GM18907 (cell line): ENCODE data around the gene TRPM3.

Source experiments
- ATAC-seq: cut with Tn5 transposase; IDR thresholded peaks from one replicate; pipeline ENCODE4 v1.9.1; 2021; ENCODE audit warnings: mild to moderate bottlenecking, moderate library complexity; ENCODE audit not compliant: unreplicated experiment

TRPM3 gene

DNA sequence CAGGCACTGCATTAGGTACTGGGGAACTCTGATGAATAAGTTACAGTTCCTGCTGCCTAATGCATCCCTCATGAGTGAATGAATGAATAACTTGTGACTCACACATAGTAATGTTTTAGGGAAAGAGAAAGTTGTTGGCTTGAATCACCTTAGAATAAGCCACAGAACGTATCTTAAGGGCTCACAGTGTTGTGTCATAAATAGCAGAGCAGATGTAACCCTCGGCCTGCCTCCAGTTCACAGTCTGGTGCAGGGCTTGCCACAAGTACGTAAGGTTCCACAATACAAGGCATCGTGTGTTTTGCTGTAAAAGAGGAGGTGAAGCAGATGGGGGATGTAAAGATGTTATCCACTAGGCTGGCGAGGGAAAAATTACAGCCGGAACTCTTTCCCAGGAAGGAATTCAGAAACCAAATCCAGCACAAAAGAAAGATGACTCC, 218.7 kb downstream of the TRPM3 start:
- ATAC-seq: peak; percentile 94

DNA sequence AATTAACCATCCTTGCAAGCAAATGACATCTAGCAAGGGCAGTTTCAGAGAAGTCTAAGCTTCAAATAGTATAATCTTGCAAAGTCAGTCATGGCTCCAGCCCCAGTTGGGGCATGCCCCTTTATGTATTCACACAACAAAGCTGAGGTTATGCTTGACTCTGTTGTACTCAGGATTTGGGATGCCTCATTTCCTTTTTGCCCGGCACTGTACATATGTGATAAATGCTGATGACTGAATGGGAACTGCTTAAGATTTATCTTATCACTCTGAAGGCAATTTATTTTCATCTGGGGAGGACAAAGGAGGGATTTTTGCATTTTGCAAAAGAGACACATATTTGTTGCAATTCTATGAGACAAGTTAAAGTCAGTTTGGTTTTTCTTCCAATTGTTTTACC, 219.2 kb downstream of the TRPM3 start:
- ATAC-seq: no peak

DNA sequence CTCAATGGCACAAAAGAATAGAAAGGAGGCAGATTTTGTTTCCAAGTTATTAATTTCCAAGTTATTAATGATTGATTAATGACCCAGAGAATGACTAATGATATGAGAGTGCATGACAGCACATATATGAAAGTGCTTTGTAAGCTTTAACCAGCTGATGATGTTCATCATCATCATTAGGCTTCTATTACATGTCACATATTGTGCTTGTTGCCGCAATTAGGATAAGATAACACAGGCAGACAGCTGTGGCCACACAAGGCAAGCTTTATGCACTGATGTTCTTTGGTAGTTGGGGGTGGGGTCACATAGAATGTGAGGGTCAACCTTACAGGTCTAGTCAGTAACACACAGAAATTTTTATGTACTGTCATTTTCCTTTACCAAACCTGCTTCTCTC, 219.7 kb downstream of the TRPM3 start:
- no peak for ATAC-seq

DNA sequence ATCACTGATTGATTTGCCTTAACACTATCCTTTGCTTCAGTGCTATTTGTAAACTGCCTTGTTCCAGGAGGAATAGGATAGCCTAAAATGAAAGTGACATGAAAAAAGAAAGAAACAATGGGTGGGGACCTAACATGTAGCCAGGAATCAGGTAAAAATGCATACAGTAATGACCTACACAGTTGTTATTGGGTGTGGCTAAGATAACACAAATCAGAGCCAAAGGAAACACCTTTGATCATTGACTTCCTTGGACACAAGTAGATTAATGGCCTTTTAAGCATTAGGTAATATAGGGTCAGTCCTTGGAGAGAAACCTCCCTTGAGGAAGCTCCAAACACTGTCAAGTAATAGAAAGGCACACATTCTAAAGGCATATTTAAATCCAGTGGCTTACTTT, 220.4 kb downstream of the TRPM3 start:
- ATAC-seq: no peak

DNA sequence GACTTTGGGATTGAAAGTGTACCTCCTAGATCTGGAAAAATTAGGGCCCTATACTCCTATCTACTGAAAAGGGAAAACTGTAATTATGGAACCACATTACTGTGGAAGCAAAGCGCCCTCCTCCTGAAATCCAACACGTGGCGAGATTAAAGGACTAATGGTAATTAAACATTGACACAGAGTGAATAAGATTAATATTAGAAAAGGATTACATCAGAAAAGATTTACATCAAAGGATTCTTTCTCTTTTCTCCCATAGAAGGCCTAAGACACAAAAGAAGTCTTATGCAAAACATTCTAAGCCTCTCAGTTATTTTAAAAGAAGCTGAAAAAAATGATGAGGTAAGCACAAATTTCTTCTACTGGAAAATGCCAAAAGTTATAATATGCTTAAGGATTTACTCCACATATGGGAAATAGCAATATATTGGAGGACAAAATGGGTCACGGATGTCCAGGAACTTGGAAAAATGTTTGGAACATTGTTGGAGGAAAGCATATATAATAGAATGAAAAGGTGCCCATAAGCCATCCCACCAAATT, 227.8 kb downstream of the TRPM3 start:
- no peak for ATAC-seq

DNA sequence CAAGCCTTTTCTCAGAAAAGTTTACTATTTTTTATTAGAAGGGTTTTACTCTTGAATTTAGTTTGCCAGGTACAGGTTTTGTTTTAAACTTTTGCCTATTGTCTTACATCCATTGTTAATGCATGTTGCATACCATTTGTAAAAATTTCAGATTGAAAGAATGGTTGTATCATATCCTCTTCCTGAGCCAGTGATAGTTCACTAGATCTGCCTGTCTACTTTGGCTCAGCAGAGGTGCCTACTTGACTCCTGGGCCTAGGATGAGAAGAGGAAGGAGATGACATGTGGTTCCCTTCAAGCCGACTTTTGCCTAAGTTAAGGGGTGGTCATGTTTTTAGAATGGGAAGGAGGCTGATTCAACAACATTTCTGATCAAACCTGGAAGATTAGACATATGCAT, 232.9 kb downstream of the TRPM3 start:
- no peak for ATAC-seq

DNA sequence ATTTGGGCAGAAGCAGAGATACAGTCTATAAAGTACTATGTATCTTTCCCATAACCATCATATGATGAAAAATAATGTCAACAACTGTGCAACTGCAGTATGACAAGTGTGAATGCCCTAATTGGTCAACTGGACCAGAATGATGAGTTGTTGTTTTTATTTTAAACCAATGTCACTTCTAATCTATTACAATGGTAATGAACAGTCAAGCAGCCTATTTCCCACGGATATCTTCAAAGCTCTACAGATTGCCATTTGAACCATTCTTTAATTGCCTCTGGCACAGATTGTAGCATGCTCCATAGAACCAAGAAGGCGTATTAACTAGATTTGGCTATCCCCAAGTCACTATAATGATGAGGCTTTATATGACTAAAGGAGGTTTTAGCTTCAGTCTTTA, 233.6 kb downstream of the TRPM3 start:
- no peak for ATAC-seq

DNA sequence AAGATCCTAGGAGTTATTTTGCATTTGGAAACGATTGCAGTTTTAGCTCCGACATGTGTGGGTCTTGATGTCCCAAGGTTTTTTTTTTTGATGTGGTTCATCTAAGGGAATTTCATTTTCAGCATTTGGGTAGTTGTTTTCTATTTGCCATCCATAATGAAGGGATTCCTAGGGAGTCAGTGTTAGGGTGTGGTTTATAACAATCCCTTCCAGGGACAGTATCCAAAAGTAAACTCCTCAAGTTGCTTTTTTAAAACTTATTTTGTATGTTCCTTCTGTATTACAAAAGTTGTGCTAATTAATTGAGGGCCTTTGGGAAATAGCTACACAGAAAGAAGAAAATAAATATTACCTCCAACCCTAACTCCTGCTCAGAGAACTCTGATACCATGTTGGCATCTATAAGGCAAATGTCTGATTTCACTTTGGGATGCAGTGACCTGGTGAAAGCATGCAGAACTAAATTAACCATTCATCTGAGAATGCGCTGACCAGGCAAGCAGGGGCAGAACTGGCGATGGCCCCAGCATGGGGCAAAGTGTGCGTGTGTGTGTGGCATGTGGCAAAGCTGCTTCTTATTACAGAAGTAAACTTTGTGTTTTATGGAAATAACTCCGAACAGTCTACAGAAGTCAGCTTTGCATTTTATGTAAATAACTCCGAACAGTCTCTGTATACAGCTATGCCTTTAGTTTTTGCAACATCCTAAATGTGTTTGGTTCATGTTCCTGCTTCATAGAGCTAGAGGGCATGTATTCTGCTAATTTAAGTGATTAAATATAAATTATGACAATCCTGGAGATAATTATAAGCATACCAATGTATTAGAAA, 237.2 kb downstream of the TRPM3 start:
- no peak for ATAC-seq

DNA sequence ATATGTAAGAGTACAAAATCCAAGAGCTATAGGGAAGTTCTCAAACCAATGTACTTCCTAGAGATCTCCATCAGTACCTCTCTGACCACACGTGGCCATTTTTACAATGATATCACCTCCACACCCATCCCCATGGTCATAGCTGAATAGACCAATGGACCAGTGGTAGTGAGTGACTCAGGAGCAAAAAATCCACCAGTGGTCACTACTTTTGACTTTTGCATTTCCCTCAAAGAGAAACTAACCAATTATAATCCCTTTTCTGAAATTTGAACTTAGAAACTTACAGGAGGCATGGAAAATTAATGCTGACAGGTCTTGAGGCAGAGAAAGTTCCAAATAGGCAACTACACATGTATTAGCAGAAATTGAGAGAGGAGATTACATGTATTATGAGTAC, 238.4 kb downstream of the TRPM3 start:
- ATAC-seq: no peak

DNA sequence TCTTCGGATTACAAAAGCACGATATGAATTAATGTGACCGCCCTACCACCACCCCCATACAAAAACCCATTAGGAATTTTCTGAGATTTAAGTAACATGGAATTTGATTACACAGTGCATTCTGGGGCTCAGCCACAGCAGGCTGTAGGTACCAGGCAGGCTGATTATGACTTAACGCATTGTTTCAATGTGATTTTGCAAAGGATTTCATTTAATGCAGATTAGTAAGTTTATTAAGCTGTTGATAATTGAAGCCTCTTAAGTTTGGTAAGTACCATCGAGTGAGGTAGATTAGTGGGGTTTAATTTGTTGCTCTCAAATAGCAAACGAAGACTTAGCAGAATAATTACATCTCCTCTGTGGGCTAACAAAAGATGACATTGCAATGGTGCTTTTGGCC, 240.1 kb downstream of the TRPM3 start:
- ATAC-seq: no peak

DNA sequence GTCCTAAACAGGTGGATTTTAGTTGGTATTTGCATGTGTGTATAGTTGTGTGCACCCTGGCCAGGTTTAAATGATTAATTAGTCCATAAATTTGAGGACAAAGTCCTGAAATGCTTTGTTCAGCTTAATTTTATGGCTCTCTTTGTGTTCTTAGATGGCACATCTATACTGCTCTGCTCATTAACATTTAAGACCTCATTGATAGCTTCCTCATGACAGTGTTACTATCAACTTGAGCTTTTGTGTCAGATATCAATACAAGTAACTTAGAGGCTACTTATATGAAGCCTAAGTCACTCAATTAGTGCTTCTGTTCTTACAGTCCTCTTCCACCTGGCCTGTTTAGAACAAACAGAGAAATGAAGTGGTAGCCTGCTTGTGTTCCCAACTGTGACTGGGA, 240.9 kb downstream of the TRPM3 start:
- ATAC-seq: no peak

DNA sequence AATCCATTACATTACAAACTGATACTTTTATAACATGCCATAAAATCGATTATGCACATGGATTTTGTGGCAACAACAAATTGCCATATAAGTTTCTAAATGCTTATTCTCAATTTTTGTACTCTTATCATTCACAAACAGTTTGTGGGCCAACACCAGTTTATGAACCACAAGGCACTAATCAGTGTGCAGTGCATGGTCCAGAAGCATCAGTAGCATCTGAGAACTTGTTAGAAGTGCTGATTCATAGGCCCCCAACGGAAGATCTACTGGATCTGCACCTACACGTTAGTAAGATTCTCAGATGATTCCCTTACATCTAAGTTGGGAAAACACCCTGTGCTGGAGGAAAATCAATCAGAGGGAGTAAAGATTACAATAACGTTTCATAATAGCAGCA, 242.8 kb downstream of the TRPM3 start:
- ATAC-seq: no peak

DNA sequence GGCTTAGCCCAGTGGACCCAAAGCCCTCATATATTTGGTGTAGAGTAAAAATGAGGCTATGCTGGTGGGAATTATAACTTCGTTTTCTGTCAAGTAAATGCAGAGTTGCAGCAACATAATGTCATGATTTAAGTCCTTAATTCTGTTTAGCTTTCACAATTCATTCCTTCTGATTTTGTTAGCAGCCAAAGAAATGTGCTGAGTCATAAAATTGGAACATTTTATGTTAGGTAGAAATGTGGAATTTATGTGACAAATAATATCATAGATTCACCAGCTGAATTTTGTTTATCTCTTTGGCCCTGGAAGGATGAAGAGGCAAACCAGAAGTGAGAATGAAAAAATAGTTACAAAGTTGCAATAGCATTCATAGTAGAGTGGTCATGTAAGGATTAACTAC, 247.0 kb downstream of the TRPM3 start:
- no peak for ATAC-seq

DNA sequence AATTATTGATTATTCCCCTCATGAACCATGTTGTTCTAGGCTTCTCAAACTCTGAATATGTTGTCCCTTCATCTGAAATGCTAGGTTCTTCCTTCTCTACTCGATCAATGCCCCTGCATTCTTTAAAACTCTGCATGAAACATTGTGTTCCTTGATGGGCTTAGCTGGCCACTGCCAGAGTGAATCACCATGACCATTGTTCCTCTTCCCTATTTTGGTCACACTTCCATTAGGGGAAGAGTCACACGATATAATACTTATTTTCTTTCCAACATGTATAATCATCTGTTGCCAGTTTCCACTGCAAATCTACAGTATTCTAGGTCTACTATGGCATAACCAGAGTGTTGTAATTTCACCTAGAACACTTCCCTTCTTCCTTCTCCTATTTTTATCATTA, 247.9 kb downstream of the TRPM3 start:
- ATAC-seq: no peak

DNA sequence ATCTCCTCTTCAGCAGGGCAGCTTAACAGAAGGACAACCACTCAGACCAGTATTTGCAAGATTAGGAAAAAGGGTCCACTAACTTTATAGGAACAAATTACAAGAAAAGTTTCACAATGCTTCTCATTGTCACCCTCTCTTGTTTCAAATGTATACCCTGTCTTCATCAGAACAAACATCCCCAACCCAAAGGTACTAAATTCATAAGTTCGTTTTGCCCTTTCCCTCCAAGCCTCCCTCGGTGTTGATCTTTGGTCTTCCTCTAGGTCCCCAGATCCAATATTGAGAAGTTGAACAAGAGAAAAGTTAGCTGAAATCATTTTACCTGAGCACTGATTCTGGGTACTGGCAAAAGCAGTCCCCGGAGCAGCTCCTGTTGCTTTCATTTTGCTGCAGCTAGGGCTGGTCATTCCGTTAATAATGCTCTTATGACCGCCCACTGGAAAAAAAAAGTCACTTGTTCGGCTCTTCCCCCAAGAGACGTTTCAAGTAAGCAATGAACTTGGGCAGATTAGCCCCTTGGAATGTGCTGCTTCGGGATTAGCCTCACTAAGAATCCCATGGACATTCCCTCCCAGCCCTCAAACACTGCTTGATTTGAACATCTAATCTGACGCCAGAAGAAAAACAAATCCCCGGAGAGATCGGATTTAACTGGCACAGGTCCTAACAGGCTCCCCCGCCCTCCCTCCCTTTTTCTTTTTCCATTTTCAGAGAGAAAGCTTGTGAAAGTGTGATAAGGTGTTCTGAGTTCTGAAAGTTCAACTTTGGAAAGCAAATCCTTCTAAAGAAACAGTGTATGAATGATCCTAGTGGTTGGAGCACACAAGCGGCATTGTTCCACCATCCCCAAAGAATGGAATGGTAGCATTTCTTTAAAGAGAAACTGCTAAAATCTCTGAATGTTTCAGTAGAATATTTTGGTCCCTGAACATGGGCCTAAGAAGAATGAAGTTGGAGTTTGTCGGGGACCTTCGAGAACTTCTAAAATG, 252.5 kb downstream of the TRPM3 start:
- no peak for ATAC-seq

DNA sequence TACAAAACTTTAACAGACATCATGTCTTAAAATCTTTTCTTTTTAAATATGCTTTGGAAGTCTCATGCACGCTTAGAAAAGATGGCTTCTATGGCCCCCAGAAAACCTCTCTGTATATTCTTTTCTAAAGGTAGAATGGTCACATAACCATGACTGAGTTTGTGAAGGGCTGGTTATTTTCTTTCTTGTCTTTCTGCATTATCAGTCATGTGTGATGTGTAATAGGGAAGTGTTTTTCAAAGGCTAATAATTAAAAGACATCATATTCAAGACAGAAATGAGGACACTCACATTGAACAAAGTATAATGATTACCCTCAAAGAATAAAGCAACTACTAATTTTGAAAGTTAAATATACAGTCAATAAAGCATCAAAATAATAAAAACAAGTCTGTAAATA, 253.4 kb downstream of the TRPM3 start:
- ATAC-seq: no peak

DNA sequence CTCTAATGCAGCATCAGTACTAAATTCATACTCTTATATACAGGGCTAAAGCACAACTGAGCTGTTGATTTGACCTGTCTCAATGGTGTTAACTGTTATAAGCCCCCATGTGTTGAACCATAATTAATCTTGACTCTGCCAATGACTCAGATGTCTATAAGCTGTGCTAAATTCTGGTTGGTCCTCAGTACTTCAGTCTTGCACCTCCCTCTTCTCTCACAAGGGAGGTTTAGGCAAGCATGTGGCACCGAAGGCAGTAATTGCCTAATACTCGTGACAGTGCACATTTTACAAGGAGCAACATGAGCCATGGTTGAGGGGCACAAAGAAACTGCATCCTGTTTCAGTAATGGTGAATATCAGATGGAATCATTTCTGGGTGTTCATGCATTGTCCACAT, 255.9 kb downstream of the TRPM3 start:
- ATAC-seq: no peak

DNA sequence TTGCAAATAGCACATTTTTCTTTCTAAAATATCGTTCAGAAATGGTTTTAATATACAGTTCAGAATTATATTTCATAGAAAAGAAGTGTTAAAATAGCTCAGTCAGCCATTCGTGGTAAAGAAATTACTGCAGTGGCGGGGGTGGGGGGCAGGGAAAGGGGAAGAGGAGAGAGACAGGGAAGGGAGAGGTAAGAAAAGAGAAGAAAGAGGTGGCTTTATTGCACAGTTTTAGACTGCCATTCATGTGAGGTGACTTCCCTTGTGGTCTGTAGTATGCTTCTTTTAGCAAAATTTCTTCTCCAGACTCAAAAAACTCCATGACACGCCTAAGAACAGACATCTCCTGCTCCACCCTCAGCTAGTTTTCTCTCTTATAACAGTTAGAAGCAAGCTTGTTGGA, 259.6 kb downstream of the TRPM3 start:
- ATAC-seq: no peak

DNA sequence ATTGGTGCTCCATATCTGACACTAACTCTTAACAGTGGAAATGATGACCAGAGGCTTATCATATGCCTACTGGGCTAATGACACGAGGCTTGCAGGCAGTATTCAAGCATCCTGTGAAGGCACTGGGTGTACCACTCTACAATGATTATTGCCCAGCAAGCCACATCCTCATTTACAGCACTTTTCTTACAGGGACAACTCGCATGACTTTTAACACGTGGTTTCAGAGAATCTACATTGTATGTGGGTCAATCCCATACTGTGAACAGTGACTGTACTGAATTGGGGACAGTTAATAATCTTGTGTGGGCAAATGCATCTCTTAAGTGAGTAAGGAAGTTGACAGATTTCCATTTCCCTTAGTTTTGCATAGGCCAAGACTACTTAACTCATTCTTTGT, 260.0 kb downstream of the TRPM3 start:
- no peak for ATAC-seq

DNA sequence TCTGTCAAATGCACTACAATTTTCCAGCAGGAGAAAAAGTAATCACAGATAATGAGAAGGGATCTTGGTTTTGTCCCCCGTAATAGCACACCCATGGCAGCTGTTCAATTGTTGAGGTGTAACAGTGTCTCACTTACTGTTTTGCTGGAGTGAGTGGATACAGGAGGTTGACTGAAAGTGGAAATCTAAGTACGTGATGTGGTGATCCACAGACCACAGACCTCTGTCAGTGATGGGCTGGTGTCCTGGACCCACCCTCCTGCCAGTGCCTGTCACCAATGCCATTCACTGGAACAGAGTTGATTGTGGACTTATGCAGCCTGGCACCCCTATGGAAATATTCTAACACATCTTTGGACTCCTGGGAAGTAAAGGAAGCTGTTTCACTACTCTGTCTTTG, 261.7 kb downstream of the TRPM3 start:
- ATAC-seq: no peak

DNA sequence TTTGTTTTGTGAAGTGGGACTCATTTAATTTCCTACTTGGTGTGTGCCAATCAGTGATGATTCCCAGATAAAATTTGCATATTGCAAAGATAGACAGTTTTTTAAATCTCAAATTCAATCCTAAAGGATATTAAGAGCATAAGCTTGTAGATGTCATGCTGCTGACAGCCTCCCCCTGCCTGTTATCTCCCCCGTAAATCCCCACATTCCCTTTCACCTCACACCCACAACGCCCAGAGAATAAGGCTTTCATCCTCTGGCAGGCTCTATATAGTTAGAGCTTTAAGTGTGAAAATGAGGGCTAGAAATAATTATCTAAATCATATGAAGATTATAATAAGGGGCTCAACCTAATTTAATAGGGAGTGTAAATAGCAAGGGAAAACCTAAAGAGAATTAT, 265.0 kb downstream of the TRPM3 start:
- ATAC-seq: no peak
